ENCODE data around the gene KRTAP9-4.
"Not testable (repeated sequence)": the region's sequence is repeated elsewhere in the genome, so short reads cannot be mapped to it uniquely, and the experiment has no call there.

The KRTAP9-4 gene

GRCh38 chr17:41231731-41232130 is 17.8 kb upstream of the KRTAP9-4 start:
- no peak overlapping the region for H2BK120ac ChIP-seq (ENCODE audit: low read depth, low read length)
- H3K27ac ChIP-seq (ENCODE audit: low read length, poor library complexity, severe bottlenecking) = no peak overlapping the region
- H2BK12ac ChIP-seq (ENCODE audit: low read length in 2 of 2) = no peak overlapping the region
- H3K9ac ChIP-seq (ENCODE audit: low read length) = no peak overlapping the region
- no peak overlapping the region for H3K18ac ChIP-seq (ENCODE audit: low read depth in 1 of 2, low read length in 2 of 2)
- no peak overlapping the region for H4K8ac ChIP-seq (ENCODE audit: low read length)
- H3K4me3 ChIP-seq (ENCODE audit: insufficient read depth in 1 of 2, low read depth in 1 of 2, low read length in 2 of 2) = no peak overlapping the region
- H3K36me3 ChIP-seq (ENCODE audit: control insufficient read depth in 1 of 2, insufficient read depth in 2 of 2, low read depth in 1 of 2, low read length in 2 of 2) = no peaks in the 10 kb centered on the region
- H2BK5ac ChIP-seq (ENCODE audit: low read depth, low read length, poor library complexity, severe bottlenecking) = no peak overlapping the region
- H2BK15ac ChIP-seq (ENCODE audit: low read depth, poor library complexity, severe bottlenecking) = no peak overlapping the region
- no peak overlapping the region for H3K4me2 ChIP-seq (ENCODE audit: low read length, poor library complexity, severe bottlenecking)
- H3K23ac ChIP-seq (ENCODE audit: low read length in 2 of 2) = no peak overlapping the region
- H3K4ac ChIP-seq (ENCODE audit: low read depth in 1 of 2, low read length in 2 of 2) = no peak overlapping the region
- H3K9me3 ChIP-seq (ENCODE audit: control insufficient read depth, low read length) = no peaks in the 10 kb centered on the region
- 86% methylated on average over 6 of the region's 6 CpGs for WGBS
- H4K91ac ChIP-seq (ENCODE audit: low read length) = no peak overlapping the region
- DNase-seq = no peak
- no peaks in the 10 kb centered on the region for H3K79me1 ChIP-seq (replicated peaks; ENCODE audit: low read length, poor library complexity, severe bottlenecking)
- H2AFZ ChIP-seq (ENCODE audit: low read depth, low read length) = no peak overlapping the region
- H3K14ac ChIP-seq (ENCODE audit: low read length in 2 of 2) = no peak overlapping the region
- peaks cover 4% of the 10 kb centered on the region for H3K4me1 ChIP-seq (ENCODE audit: control insufficient read depth, insufficient read depth, low read depth, low read length)
- no peak overlapping the region for H2AK5ac ChIP-seq (ENCODE audit: low read length, severe bottlenecking)
- peaks cover 0 to 8% of the 10 kb centered on the region in 2 experiments for H3K27me3 ChIP-seq (ENCODE audit: control insufficient read depth in 1 of 2, insufficient read depth in 1 of 2, low read length in 2 of 2)

- H3K4me3 ChIP-seq (ENCODE audit: insufficient read depth in 1 of 2, low read depth in 1 of 2, low read length in 2 of 2); H2BK120ac ChIP-seq (ENCODE audit: low read depth, low read length); H4K8ac ChIP-seq (ENCODE audit: low read length); H2AK5ac ChIP-seq (ENCODE audit: low read length, severe bottlenecking); H2BK12ac ChIP-seq (ENCODE audit: low read length in 2 of 2); H3K18ac ChIP-seq (ENCODE audit: low read depth in 1 of 2, low read length in 2 of 2); H2BK15ac ChIP-seq (ENCODE audit: low read depth, poor library complexity, severe bottlenecking); H4K91ac ChIP-seq (ENCODE audit: low read length); H3K14ac ChIP-seq (ENCODE audit: low read length in 2 of 2); H3K79me1 ChIP-seq (replicated peaks; ENCODE audit: low read length, poor library complexity, severe bottlenecking); H3K9me3 ChIP-seq (ENCODE audit: control insufficient read depth, low read length); H3K4me2 ChIP-seq (ENCODE audit: low read length, poor library complexity, severe bottlenecking); H3K4ac ChIP-seq (ENCODE audit: low read depth in 1 of 2, low read length in 2 of 2); H2BK5ac ChIP-seq (ENCODE audit: low read depth, low read length, poor library complexity, severe bottlenecking); H3K27ac ChIP-seq (ENCODE audit: low read length, poor library complexity, severe bottlenecking); H2AFZ ChIP-seq (ENCODE audit: low read depth, low read length); H3K4me1 ChIP-seq (ENCODE audit: control insufficient read depth, insufficient read depth, low read depth, low read length); DNase-seq; H3K36me3 ChIP-seq (ENCODE audit: control insufficient read depth in 1 of 2, insufficient read depth in 2 of 2, low read depth in 1 of 2, low read length in 2 of 2); H3K27me3 ChIP-seq (ENCODE audit: control insufficient read depth in 1 of 2, insufficient read depth in 1 of 2, low read length in 2 of 2); H3K9ac ChIP-seq (ENCODE audit: low read length): not testable (repeated sequence)
- 94% methylated on average over 1 of the region's 1 CpG for WGBS
- peak within 1 kb of the TSS in 1 of 2 experiments; percentile 9 for H3K23ac ChIP-seq (ENCODE audit: low read length in 2 of 2)
Measured at GRCh38 chr17:41232399-41233105, 16.9 kb upstream of the KRTAP9-4 start, which contains the start of gene KRTAP9-3. KRTAP9-3 (plus strand) TSS chr17:41232449; CDS start chr17:41232502, 53 bp downstream.

- H3K9ac ChIP-seq (ENCODE audit: low read length) = not testable (repeated sequence)
Measured at GRCh38 chr17:41237116-41237515, 12.4 kb upstream of the KRTAP9-4 start.

GRCh38 chr17:41237949-41238437 is 11.5 kb upstream of the KRTAP9-4 start, which contains the start of gene KRTAP9-8:
KRTAP9-8 (plus strand) TSS chr17:41237999; CDS start chr17:41238052, 53 bp downstream.
- not testable (repeated sequence) for H4K8ac ChIP-seq (ENCODE audit: low read length); H2BK15ac ChIP-seq (ENCODE audit: low read depth, poor library complexity, severe bottlenecking); H2BK12ac ChIP-seq (ENCODE audit: low read length in 2 of 2); H3K27ac ChIP-seq (ENCODE audit: low read length, poor library complexity, severe bottlenecking); H3K79me1 ChIP-seq (replicated peaks; ENCODE audit: low read length, poor library complexity, severe bottlenecking); H3K18ac ChIP-seq (ENCODE audit: low read depth in 1 of 2, low read length in 2 of 2); DNase-seq; H2BK120ac ChIP-seq (ENCODE audit: low read depth, low read length); H2AK5ac ChIP-seq (ENCODE audit: low read length, severe bottlenecking); H2BK5ac ChIP-seq (ENCODE audit: low read depth, low read length, poor library complexity, severe bottlenecking); H3K4me1 ChIP-seq (ENCODE audit: control insufficient read depth, insufficient read depth, low read depth, low read length); H2AFZ ChIP-seq (ENCODE audit: low read depth, low read length); H3K9me3 ChIP-seq (ENCODE audit: control insufficient read depth, low read length); H3K36me3 ChIP-seq (ENCODE audit: control insufficient read depth in 1 of 2, insufficient read depth in 2 of 2, low read depth in 1 of 2, low read length in 2 of 2); H4K91ac ChIP-seq (ENCODE audit: low read length); H3K4me3 ChIP-seq (ENCODE audit: insufficient read depth in 1 of 2, low read depth in 1 of 2, low read length in 2 of 2); H3K4me2 ChIP-seq (ENCODE audit: low read length, poor library complexity, severe bottlenecking); H3K9ac ChIP-seq (ENCODE audit: low read length); H3K4ac ChIP-seq (ENCODE audit: low read depth in 1 of 2, low read length in 2 of 2); H3K23ac ChIP-seq (ENCODE audit: low read length in 2 of 2)
- peaks cover 0 to 10% of the 10 kb centered on the region in 2 experiments for H3K27me3 ChIP-seq (ENCODE audit: control insufficient read depth in 1 of 2, insufficient read depth in 1 of 2, low read length in 2 of 2)
- H3K14ac ChIP-seq (ENCODE audit: low read length in 2 of 2) = peak within 1 kb of the TSS in 1 of 2 experiments; percentile 41
- WGBS = 56% methylated on average over 2 of the region's 3 CpGs

More at GRCh38 chr17:41237116-41237515, 12.4 kb upstream of the KRTAP9-4 start:
- not testable (repeated sequence) for H2AK5ac ChIP-seq (ENCODE audit: low read length, severe bottlenecking); H2BK5ac ChIP-seq (ENCODE audit: low read depth, low read length, poor library complexity, severe bottlenecking); H2BK15ac ChIP-seq (ENCODE audit: low read depth, poor library complexity, severe bottlenecking); DNase-seq; H3K4me1 ChIP-seq (ENCODE audit: control insufficient read depth, insufficient read depth, low read depth, low read length); H3K9me3 ChIP-seq (ENCODE audit: control insufficient read depth, low read length); H3K4me3 ChIP-seq (ENCODE audit: insufficient read depth in 1 of 2, low read depth in 1 of 2, low read length in 2 of 2); H4K8ac ChIP-seq (ENCODE audit: low read length); H2BK120ac ChIP-seq (ENCODE audit: low read depth, low read length); H2BK12ac ChIP-seq (ENCODE audit: low read length in 2 of 2); H2AFZ ChIP-seq (ENCODE audit: low read depth, low read length); H3K27ac ChIP-seq (ENCODE audit: low read length, poor library complexity, severe bottlenecking); H3K18ac ChIP-seq (ENCODE audit: low read depth in 1 of 2, low read length in 2 of 2); H3K36me3 ChIP-seq (ENCODE audit: control insufficient read depth in 1 of 2, insufficient read depth in 2 of 2, low read depth in 1 of 2, low read length in 2 of 2); H3K79me1 ChIP-seq (replicated peaks; ENCODE audit: low read length, poor library complexity, severe bottlenecking); H3K23ac ChIP-seq (ENCODE audit: low read length in 2 of 2); H3K4me2 ChIP-seq (ENCODE audit: low read length, poor library complexity, severe bottlenecking); H3K4ac ChIP-seq (ENCODE audit: low read depth in 1 of 2, low read length in 2 of 2); H4K91ac ChIP-seq (ENCODE audit: low read length)
- Histone ChIP-seq H3K27me3 (ENCODE audit: control insufficient read depth in 1 of 2, insufficient read depth in 1 of 2, low read length in 2 of 2) (peaks cover 0 to 10% of the 10 kb centered on the region in 2 experiments), H3K14ac (ENCODE audit: low read length in 2 of 2) (peak overlapping the region in 1 of 2 experiments; percentile 41)
- WGBS = 70% methylated on average over 2 of the region's 4 CpGs

Measured in mesenchymal stem cell (in vitro differentiated cells and primary cell).